HG02759 (cell line): ENCODE results near the gene NTMT1.
"Not testable (repeated sequence)": the region's sequence is repeated elsewhere in the genome, so short reads cannot be mapped to it uniquely, and the experiment has no call there.

Source experiments
- ATAC-seq: cut with Tn5 transposase; IDR thresholded peaks from one replicate; pipeline ENCODE4 v1.9.1; 2021; ENCODE audit warnings: mild to moderate bottlenecking, moderate library complexity; ENCODE audit not compliant: unreplicated experiment

NTMT1 gene

DNA sequence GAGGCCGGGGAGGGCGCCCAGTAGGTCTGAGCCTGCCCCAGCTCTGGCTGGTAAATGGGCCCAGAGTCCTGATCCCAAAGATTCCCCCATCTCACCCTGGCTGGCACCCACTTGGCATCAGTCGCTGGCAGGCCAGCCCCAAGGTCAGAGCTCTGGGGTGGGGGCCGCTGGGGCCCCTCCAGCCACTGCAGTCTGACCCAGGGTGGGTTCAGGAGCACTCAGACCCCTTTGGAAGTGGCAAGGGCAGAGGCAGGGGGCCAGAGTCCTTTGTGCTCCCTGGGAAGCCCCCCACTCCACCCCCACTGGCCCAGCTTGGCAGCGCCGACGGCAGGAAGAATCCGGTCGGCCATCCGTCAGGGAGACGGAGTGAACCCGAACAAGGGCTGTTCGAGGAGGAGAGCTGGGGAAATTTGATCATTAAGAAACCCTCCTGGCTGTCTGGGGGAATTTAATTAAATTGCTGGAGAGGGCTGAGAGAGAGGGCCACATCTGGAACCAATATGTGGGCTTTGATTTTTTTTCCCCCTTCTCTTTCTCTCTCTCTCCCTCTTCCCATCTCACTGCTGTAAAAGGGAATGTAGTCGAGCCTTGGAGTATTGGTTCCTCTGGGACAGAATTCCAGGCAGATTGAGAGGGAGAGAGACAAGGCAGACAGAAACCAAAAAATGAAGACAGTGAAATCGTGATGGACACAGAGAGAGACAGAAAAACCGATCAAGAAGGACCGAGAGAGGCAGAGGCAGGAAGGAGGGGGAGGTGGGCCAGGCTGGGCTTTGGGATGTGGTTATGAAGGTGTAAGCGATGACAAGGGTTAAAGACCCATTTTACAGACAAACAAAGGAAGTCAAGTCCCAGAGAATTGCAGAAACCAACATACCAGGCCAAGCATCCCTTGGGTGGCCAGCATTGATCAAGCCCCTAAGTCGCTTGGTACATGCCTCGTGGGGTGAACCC, 24.0 kb downstream of the NTMT1 start:
- ATAC-seq = no peak

DNA sequence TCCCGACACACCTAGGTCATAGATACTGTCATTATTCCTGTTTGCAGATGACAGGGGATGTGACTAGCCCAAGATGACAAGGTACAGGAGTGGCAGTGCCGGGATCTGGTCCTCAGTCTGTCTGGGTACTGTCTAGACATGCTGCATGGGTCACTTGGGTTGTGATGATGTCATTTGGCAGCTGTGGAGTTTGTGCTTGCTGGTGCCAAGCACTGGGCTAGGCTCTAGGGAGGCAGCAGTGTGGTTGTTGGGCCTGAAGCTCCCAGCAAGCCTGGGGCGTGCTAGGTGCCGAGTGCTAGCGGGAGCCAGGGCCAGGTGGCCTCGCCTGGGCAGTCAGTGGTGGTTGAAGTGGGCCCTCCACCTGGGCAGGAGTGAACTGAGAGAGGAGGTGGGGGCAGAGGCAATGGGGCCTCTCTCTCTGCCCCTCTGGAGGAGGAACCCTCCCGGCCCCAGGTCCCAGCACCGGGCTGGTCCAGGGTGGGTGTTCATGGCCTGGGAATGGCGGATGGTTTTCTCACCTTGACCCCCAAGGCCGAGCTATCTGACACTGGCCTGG, 24.8 kb downstream of the NTMT1 start:
- no peak for ATAC-seq

- ATAC-seq = no peak
Observed at GRCh38 chr9:129653823-129654553, 28.0 kb downstream of the NTMT1 start.

- ATAC-seq = no peak
Observed at GRCh38 chr9:129654554-129655040, 28.6 kb downstream of the NTMT1 start.

GRCh38 chr9:129655154-129655553, 29.2 kb downstream of the NTMT1 start:
- no peak for ATAC-seq

- ATAC-seq = no peak
Observed at GRCh38 chr9:129655696-129656095, 29.7 kb downstream of the NTMT1 start.

DNA sequence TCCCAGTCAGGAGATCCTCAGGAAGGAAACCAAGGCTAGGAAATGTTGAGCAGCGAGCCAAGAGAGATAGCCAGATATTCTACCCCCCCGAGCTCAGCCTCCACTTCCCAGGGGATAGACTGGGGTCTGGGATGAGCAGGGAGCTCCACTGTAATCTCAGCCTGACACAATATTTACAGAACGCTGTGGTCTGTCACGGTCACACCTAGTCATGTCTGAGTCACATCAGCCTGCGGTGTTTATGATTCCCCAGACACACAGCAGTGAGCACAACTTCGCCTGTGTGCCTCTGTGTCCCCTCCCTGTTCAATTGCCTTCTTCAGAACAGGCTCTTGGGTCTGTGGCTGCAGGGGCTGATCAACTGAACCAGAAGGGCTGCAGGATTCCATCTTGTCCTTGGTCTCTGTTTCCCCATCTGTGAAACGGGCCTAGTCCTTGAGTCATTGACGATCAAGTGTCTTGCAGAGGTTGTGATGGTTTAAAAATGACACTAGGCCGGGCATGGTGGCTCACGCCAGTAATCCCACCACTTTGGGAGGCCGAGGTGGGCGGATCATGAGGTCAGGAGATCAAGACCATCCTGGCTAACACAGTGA, 30.9 kb downstream of the NTMT1 start:
- no peak for ATAC-seq

DNA sequence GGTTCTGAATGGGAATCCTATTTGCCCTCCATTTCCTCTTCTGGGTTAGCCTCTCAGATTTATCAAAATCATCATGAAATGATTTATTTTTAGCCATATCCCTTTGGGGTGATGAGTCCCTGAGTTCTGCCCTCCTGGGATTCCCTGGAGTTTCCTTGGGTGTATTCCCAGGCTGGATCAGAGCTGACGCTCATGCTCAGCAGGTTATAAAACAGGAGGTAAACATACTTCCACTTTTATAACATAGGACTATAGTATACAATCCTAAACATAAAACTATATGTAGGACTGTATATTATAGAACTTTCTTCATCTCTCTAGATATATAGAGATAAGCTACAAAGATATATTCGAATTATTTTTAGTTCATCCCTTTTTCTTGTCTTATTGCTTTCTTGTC, 35.1 kb downstream of the NTMT1 start:
- no peak for ATAC-seq

DNA sequence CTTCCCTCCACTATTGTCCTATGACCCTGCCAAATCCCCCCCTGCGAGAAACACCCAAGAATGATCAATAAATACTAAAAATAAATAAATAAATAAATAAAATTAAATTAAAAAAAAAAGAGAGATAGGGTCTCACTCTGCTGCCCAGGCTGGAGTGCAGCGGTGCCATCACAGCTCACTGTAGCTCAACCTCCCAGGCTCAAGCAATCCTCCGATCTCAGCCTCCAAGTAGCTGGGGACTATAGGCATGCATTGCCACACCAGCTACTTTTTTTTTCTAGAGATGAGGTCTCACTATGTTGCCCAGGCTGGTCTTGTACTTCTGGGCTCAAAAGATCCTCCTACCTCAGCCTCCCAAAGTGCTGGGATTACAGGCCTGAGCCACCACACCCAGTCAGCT, 36.3 kb downstream of the NTMT1 start:
- not testable (repeated sequence) for ATAC-seq

DNA sequence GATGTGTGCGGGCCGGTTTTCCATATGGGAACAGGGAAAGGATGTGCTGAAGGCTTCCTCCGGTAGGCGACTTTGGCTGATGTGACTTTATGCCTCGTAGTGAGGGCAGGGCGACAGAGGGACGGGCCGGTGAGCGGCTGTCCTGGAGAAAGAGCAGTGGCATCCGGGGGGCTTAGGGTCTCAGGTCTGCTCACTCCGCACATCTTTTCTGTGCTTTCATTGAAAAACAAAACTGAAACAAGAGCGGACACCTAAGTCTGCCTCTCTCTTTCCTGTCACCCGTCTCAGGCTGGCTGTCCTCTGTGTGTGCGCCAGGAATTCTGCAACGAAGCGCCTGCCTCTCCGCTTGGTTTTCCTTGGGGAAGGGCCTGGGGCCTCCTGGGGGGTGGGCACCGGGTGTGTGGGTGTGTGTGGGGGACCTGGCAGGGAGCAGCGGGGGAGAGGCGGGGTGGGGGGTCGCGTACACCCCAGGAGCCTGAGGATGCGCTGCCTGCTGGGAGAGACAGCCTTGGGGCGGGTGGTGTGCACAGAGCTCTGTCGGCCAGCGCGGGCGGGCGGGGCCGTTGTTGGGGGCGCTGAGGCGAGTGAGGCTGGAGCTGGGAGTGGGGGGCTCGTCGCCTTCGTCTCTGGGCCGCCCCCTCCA, 38.9 kb downstream of the NTMT1 start:
- ATAC-seq = no peak

DNA sequence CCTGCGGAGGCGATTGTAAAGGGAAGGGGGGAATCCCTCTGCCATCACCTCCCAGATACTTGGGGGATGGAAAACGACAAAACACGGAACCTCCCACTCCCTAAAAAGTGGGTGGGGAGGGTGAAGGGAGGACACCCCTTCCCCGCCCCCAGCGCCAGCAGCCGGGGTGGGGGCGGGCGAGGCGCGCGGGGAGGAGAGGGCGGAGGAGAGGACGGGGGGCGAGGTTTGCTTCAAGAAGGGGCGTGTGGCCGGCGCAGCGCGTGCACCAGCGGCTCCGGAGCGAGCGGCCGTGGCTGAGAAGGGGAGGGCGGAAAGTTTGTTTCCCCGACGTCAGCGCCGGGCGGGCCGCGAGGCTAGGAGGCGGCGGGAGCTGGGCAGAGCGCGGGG, 39.4 kb downstream of the NTMT1 start, which contains the start of gene PRRX2:
Gene PRRX2, plus strand, starts transcription at position 259 of the 387 bp plus-strand sequence. CDS start 221 bp downstream, outside the sequence.
- no peak for ATAC-seq

- no peak for ATAC-seq
Observed at GRCh38 chr9:129665814-129666520, 40.0 kb downstream of the NTMT1 start.

DNA sequence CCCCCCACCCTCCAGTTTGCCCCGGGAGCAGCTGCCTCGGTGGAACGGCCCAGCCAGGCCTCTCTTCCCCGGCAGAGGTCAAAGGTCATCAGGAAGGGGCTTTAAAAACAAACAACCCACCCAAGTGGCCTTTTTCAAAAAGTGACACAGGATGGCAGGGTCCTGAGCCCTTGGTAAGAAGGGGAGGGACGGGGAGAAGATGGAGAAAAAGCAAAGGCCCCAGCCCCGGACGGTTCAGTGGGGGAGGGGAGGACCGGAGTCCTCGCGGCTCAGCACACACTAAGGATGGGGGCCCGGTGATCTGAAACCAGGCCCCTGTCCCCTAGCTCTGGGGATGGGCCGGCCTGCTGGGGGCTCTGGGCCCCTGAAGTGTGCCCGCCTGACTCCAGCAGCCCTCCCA, 40.6 kb downstream of the NTMT1 start:
- ATAC-seq = no peak

DNA sequence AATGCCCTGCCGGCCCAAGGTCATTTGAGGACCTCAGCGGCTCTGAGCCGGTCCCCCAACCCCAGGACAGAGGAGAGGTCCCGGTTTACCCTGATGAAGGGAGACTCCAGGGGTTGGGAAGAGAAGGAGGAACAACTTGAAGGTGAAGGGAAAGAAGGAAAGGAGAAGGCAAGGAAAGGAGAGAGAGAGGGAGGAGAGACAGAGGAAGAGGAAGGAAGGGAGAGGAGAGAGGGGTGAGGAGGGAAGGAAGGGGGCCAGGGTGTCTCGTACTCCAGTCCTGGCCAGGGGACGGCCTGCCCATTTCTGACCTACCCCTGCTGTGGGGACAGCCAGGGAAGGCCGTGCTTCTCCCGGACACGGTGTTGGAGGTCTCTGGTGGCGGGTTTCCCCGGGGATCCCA, 41.4 kb downstream of the NTMT1 start:
- no peak for ATAC-seq

DNA sequence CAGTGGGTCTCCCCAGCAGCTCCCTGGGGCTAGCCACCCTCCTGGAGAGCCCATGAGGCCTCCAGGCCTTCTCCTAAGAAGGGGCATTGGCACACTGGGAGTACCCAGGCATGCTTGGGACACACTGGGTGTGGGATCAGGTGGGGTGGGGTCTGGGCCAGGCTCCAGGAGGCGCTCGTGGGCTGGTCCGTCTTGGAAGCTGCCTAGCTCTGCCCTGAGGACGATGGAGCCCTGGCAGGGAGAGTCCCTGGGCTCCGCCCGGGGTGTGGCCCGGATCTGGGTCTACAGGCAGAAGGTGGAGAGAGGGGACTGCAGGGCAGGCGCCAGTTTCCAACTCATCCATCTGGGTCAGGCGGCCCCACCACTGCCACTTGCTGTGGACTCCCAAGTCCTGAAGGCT, 41.9 kb downstream of the NTMT1 start:
- ATAC-seq = no peak

- ATAC-seq = no peak
Observed at GRCh38 chr9:129669141-129669718, 43.3 kb downstream of the NTMT1 start.

GRCh38 chr9:129669946-129670345, 44.0 kb downstream of the NTMT1 start:
- ATAC-seq = no peak

DNA sequence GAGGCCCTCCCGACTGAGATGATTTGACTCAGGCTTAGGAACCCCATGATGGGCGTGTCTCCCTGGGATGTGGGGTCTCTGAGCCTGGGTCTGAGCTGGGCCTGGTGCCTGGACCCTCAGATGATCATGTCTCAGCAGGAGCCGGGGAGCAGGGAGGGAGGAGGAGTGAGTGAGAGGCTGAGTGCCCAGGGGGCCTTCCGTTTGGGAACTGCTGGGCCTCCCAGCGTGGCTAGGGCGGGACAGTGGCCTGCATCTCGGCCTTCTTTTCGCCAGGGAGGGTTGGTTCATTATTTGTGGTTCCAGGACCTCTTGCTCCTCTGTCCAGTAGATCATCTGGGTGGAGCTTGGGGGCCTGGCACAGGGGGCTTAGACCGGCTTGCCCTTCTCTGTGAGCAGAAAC, 45.1 kb downstream of the NTMT1 start:
- no peak for ATAC-seq

DNA sequence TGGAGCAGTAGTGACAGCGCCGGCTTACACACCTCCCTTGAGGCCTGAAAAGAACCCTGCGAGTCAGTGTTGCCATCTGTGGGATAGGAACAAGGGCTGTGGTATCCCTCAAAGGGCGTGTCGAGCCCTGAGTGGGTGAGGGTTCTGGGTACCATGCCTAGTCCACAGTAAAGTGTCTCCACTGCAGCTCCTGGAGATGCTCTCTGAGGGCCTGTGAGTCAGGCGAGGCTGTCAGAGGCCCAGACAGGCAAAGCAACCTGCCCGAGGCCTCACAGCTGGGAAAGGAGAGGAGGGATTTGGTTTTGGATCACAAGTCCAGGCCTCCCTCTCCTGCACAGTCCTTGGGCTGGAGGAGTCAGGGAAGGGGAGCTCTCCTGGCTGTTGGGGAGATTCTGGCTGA, 45.6 kb downstream of the NTMT1 start:
- no peak for ATAC-seq

DNA sequence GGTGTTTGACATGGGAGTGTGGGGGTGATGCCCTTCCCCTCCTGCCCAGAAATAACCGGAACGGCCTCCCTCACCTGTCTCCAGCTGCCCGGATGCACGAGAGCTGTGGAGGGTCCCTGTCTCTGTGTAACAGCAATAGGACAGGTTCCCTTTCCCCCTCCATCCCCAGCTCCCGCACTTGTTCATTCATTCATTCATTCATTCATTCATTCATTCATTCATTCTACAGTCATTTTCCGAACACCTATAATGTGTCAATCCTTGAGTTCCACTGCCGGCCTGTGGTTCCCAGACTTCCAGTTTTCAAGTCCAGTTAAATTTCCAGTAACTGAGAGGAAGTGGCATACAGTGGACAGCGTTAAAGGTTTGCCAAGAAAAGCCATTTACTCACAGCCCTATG, 46.7 kb downstream of the NTMT1 start:
- no peak for ATAC-seq
